ENCODE measurements around the gene TRAPPC11. TPM values are rescaled to one million over a fixed set of nuclear protein-coding genes. Genes with fewer than 3 reads are reported as not detected.

The TRAPPC11 gene
- polyA plus RNA-seq, 1 of the 3 experiments (the other 2 are of a cell fraction), result 18.8 TPM

DNA sequence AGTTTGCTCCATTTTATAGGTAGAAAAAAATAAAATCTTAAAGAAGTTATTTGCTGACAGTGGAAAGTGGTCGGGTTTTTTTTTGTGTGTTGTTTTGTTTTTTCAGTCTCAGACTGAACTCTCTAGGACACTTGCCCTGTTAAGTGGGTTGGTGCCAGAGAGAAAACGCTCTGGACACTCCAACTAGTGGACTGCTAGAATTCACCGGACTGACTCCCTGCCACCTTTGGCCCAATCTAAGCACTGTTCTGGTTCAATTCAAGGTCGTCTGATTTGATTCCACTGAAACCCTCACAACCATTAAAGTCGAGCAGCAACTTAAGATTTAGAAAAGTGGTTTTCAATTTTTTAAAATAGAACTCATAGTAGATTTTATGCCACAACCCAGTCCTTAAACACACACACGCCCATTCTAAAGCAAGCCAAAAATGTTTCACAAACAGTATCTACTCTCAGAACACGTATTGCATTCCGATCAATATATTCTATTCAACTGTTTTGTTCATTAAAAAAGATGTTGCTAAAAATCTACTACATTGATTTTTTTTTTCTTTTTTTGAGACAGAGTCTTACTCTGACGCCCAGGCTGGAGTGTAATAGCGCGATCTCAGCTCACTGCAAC lies 27.4 kb upstream of the TRAPPC11 start:
- H3K4me3 ChIP-seq (ENCODE audit: low read depth in 2 of 2, low read length in 1 of 2), result no peak overlapping the region
- H3K36me3 ChIP-seq (replicated peaks in 1 of 2; ENCODE audit: control insufficient read depth in 1 of 2, insufficient read depth in 2 of 2, low read length in 1 of 2), result no peaks in the 10 kb centered on the region
- no peaks in the 10 kb centered on the region for H3K79me2 ChIP-seq (ENCODE audit: insufficient read depth)
- DNase-seq, result no peak
- H3F3A ChIP-seq (replicated peaks; ENCODE audit: insufficient read depth), result no peaks in the 10 kb centered on the region
- H3K27me3 ChIP-seq (ENCODE audit: insufficient read depth), result no peaks in the 10 kb centered on the region
- no peak overlapping the region for H3K4me2 ChIP-seq
- no peak overlapping the region for H3K9ac ChIP-seq
- 84% methylated on average over 11 of the region's 11 CpGs for WGBS (ENCODE audit: low lambda C conversion rate)
- H2AFZ ChIP-seq (ENCODE audit: low read depth), result no peak overlapping the region
- no peaks in the 10 kb centered on the region for H4K20me1 ChIP-seq (ENCODE audit: insufficient read depth)
- TF ChIP-seq MEF2A (IDR thresholded peaks at IDR 0.05; ENCODE audit: borderline replicate concordance, low read depth) (no peak), FOXJ3 (CRISPR knock-in tag; IDR thresholded peaks at IDR 0.05) (no peak), ZBTB33 (IDR thresholded peaks at IDR 0.05; ENCODE audit: borderline replicate concordance, low read depth) (no peak), RCOR1 (IDR thresholded peaks at IDR 0.05; ENCODE audit: low read length) (no peak), NRF1 (IDR thresholded peaks at IDR 0.05; ENCODE audit: low read depth, low read length) (no peak), SIN3A (IDR thresholded peaks at IDR 0.05; ENCODE audit: borderline replicate concordance, low read depth, low read length) (no peak), JUND (IDR thresholded peaks at IDR 0.05) (no peak), GABPA (IDR thresholded peaks at IDR 0.05; ENCODE audit: low read depth) (no peak)
- TF ChIP-seq, protein P1, sequence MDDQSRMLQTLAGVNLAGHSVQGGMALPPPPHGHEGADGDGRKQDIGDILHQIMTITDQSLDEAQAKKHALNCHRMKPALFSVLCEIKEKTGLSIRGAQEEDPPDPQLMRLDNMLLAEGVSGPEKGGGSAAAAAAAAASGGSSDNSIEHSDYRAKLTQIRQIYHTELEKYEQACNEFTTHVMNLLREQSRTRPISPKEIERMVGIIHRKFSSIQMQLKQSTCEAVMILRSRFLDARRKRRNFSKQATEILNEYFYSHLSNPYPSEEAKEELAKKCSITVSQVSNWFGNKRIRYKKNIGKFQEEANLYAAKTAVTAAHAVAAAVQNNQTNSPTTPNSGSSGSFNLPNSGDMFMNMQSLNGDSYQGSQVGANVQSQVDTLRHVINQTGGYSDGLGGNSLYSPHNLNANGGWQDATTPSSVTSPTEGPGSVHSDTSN (IDR thresholded peaks at IDR 0.05), result no peak
- TF ChIP-seq, protein P2, sequence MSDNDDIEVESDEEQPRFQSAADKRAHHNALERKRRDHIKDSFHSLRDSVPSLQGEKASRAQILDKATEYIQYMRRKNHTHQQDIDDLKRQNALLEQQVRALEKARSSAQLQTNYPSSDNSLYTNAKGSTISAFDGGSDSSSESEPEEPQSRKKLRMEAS (IDR thresholded peaks at IDR 0.05; ENCODE audit: low read depth), result no peak
- H3K9me2 ChIP-seq, result no peaks in the 10 kb centered on the region
- ChIA-PET POLR2A (no interaction called here), CTCF (no interaction called here)
- H3K9me3 ChIP-seq, result no peaks in the 10 kb centered on the region
- no peaks in the 10 kb centered on the region for H3K4me1 ChIP-seq (ENCODE audit: control insufficient read depth in 1 of 2, insufficient read depth in 2 of 2, low read depth in 1 of 2, low read length in 1 of 2)
- H3K27ac ChIP-seq (ENCODE audit: low read depth in 2 of 2, low read length in 1 of 2), result no peak overlapping the region

GRCh38 chr4:183632689-183633088 lies 26.4 kb upstream of the TRAPPC11 start:
- no peak overlapping the region for H3K4me3 ChIP-seq (ENCODE audit: low read depth in 2 of 2, low read length in 1 of 2)
- DNase-seq, result no peak
- no peaks in the 10 kb centered on the region for H3K9me3 ChIP-seq
- ChIA-PET POLR2A (no interaction called here), CTCF (no interaction called here)
- H3K27me3 ChIP-seq (ENCODE audit: insufficient read depth), result no peaks in the 10 kb centered on the region
- no peaks in the 10 kb centered on the region for H3K4me1 ChIP-seq (ENCODE audit: control insufficient read depth in 1 of 2, insufficient read depth in 2 of 2, low read depth in 1 of 2, low read length in 1 of 2)
- TF ChIP-seq TCF12 (IDR thresholded peaks at IDR 0.05) (no peak), POLR2AphosphoS5 (IDR thresholded peaks at IDR 0.05; ENCODE audit: low read depth, low read length) (no peak), NRF1 (IDR thresholded peaks at IDR 0.05; ENCODE audit: low read depth, low read length) (no peak), TAF1 (IDR thresholded peaks at IDR 0.05; ENCODE audit: borderline replicate concordance, low read depth, low read length) (no peak), EZH2phosphoT487 (IDR thresholded peaks at IDR 0.05; ENCODE audit: borderline replicate concordance, low read depth) (no peak), USF2 (IDR thresholded peaks at IDR 0.05; ENCODE audit: borderline replicate concordance, low read depth, low read length) (no peak), FOSL2 (IDR thresholded peaks at IDR 0.05; ENCODE audit: borderline replicate concordance, low read depth) (no peak), ZBTB33 (IDR thresholded peaks at IDR 0.05; ENCODE audit: borderline replicate concordance, low read depth) (no peak), EP300 (IDR thresholded peaks at IDR 0.05; ENCODE audit: borderline replicate concordance in 1 of 2, low read depth in 1 of 2, low read length in 1 of 2) (no peak), ELF1 (IDR thresholded peaks at IDR 0.05) (no peak), SIN3A (IDR thresholded peaks at IDR 0.05; ENCODE audit: borderline replicate concordance, low read depth, low read length) (no peak), NFIC (IDR thresholded peaks at IDR 0.05; ENCODE audit: borderline replicate concordance) (no peak), JUND (IDR thresholded peaks at IDR 0.05) (no peak), MXI1 (IDR thresholded peaks at IDR 0.05; ENCODE audit: low read depth, low read length) (no peak), YY1 (IDR thresholded peaks at IDR 0.05; ENCODE audit: low read depth) (no peak)
- TF ChIP-seq, protein P1 (IDR thresholded peaks at IDR 0.05), result no peak
- no peaks in the 10 kb centered on the region for H4K20me1 ChIP-seq (ENCODE audit: insufficient read depth)
- H3F3A ChIP-seq (replicated peaks; ENCODE audit: insufficient read depth), result no peaks in the 10 kb centered on the region
- no peak overlapping the region for H3K9ac ChIP-seq
- H3K36me3 ChIP-seq (replicated peaks in 1 of 2; ENCODE audit: control insufficient read depth in 1 of 2, insufficient read depth in 2 of 2, low read length in 1 of 2), result no peaks in the 10 kb centered on the region
- no peak overlapping the region for H2AFZ ChIP-seq (ENCODE audit: low read depth)
- H3K79me2 ChIP-seq (ENCODE audit: insufficient read depth), result no peaks in the 10 kb centered on the region
- no peak overlapping the region for H3K4me2 ChIP-seq
- no peaks in the 10 kb centered on the region for H3K9me2 ChIP-seq
- 90% methylated on average over 10 of the region's 12 CpGs for WGBS (ENCODE audit: low lambda C conversion rate)
- no peak overlapping the region for H3K27ac ChIP-seq (ENCODE audit: low read depth in 2 of 2, low read length in 1 of 2)
